HFFc6 (cell line): ENCODE measurements around the gene TMX3. TPM values are rescaled to one million over a fixed set of nuclear protein-coding genes. Genes with fewer than 3 reads are reported as not detected.

ENCODE experiments used
- DNase-seq: peaks from one replicate; pipeline ENCODE4 v3.0.0-alpha.2; 2018
- H3K27ac Mint-ChIP-seq: 2 replicates; pipeline ENCODE4 v1.8.0; 2020; ENCODE audit warnings: mild to moderate bottlenecking, mixed read lengths
- H3K27me3 Mint-ChIP-seq: 2 replicates; pipeline ENCODE4 v1.8.0; 2021; ENCODE audit warnings: mild to moderate bottlenecking, moderate library complexity, mixed read lengths; ENCODE audit not compliant: insufficient read depth
- H3K36me3 Mint-ChIP-seq: 2 replicates; pipeline ENCODE4 v1.8.0; 2021; ENCODE audit warnings: low read depth, mixed read lengths
- H3K4me1 Mint-ChIP-seq: 2 replicates; pipeline ENCODE4 v1.8.0; 2020; ENCODE audit warnings: low read depth, mixed read lengths
- H3K4me3 Mint-ChIP-seq: 2 replicates; pipeline ENCODE4 v1.8.0; 2020; ENCODE audit warnings: mild to moderate bottlenecking, moderate library complexity, mixed read lengths
- H3K9me3 Mint-ChIP-seq: 2 replicates; pipeline ENCODE4 v1.8.0; 2020; ENCODE audit warnings: mild to moderate bottlenecking, mixed read lengths
- CTCF ChIP-seq: fragments of 200-600 bp; sonication (generic); IDR thresholded peaks from 2 replicates; pipeline ENCODE4 v1.5.0; 2021; ENCODE audit warnings: antibody characterized with exemption, mild to moderate bottlenecking
- total RNA-seq, 6 experiments: library from RNA; stranded (reverse); fragmentation: NEBNext Ultra II Directional; extraction: Animal tissue kit (Norgen Biotek cat#: 25700); gene quantifications; 2 replicates in 1 of 6; 3 replicates in 5 of 6; pipeline ENCODE4 v1.2.3, GENCODE V29; 2021

The TMX3 gene
- total RNA-seq, 6 experiments from 2014 or later: 61.1 to 77.1 (median 71.4) TPM

DNA sequence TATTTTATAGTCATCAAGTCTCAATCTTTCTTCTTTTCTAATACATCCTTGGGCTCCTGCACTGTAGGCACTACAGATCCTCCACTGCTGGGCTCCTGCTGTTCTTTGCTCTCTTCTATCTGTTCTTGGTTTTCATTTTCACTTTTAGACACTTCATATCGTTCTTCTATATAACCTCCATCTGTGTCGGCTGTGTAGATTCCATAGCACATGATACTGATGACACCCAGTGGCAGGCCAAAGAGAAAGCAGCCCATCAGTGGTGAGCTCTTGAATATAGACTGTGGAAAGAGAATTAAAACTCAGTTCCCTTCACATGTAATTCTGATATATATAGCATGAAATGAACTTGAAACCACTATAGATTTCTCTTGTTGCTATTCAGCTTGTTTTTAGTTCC lies 38.0 kb downstream of the TMX3 start:
- Mint-ChIP-seq H3K4me3 (no peak overlapping the region), H3K27me3 (no peaks in the 10 kb centered on the region), H3K36me3 (peaks cover 15% of the 10 kb centered on the region), H3K4me1 (peaks cover 13% of the 10 kb centered on the region), H3K9me3 (no peaks in the 10 kb centered on the region), H3K27ac (peak overlapping the region; percentile 8; the same call in 1 of the 2 replicates)
- peak; percentile 66; the same call in 1 of the 2 replicates for TF ChIP-seq CTCF
- peak; percentile 37 for DNase-seq

- TF ChIP-seq CTCF: no peak
- no peak overlapping the region for H3K4me3 Mint-ChIP-seq
- H3K4me1 Mint-ChIP-seq: peaks cover 23% of the 10 kb centered on the region
- H3K27me3 Mint-ChIP-seq: no peaks in the 10 kb centered on the region
- 0 out of 2 replicates have a peak, but pooled peaks cover 3% of the 10 kb centered on the region for H3K9me3 Mint-ChIP-seq
- peak; percentile 17 for DNase-seq
- H3K27ac Mint-ChIP-seq: no peak overlapping the region
- H3K36me3 Mint-ChIP-seq: no peaks in the 10 kb centered on the region; the same call in 1 of the 2 replicates
Measured at GRCh38 chr18:68667121-68667520, 47.8 kb downstream of the TMX3 start.

GRCh38 chr18:68666381-68666780 lies 48.5 kb downstream of the TMX3 start:
- no peak for DNase-seq
- Mint-ChIP-seq H3K4me3 (no peak overlapping the region), H3K4me1 (peaks cover 24% of the 10 kb centered on the region), H3K36me3 (no peaks in the 10 kb centered on the region; the same call in 1 of the 2 replicates), H3K27ac (no peak overlapping the region), H3K27me3 (no peaks in the 10 kb centered on the region), H3K9me3 (0 out of 2 replicates have a peak, but pooled peaks cover 3% of the 10 kb centered on the region)
- no peak for TF ChIP-seq CTCF

DNA sequence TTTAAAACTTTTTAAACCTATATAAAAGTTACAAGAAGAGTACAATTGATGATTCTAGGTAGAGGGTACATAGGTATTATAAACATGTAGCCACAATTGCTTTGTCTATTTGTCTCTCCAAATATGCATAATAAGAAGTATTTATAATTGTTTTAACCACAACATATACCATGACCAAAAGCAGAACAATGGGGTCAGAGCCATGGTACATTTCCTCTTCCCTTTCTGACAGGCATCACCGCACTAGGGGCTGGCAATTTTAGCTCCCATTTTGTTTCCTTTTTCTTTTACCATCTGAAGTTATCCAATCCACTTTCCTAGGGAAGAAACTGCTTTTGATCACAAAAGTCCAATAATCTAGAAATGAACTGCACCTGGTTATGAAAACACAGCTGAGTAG lies 49.3 kb downstream of the TMX3 start:
- no peak for DNase-seq
- no peak overlapping the region for H3K4me3 Mint-ChIP-seq
- H3K27me3 Mint-ChIP-seq: no peaks in the 10 kb centered on the region

GRCh38 chr18:68662754-68663153 lies 52.2 kb downstream of the TMX3 start:
- no peaks in the 10 kb centered on the region; the same call in 1 of the 2 replicates for H3K27me3 Mint-ChIP-seq
- no peak overlapping the region for H3K27ac Mint-ChIP-seq
- 0 out of 2 replicates have a peak, but pooled peaks cover 2% of the 10 kb centered on the region for H3K9me3 Mint-ChIP-seq
- H3K36me3 Mint-ChIP-seq: no peaks in the 10 kb centered on the region
- peak; percentile 45 for DNase-seq
- H3K4me1 Mint-ChIP-seq: peaks cover 43% of the 10 kb centered on the region
- H3K4me3 Mint-ChIP-seq: no peak overlapping the region
- peak; percentile 52 for TF ChIP-seq CTCF

More for the DNA sequence above, 49.3 kb downstream of the TMX3 start:
- Mint-ChIP-seq H3K4me1 (peaks cover 25% of the 10 kb centered on the region), H3K36me3 (no peaks in the 10 kb centered on the region; the same call in 1 of the 2 replicates), H3K27ac (no peak overlapping the region), H3K9me3 (0 out of 2 replicates have a peak, but pooled peaks cover 3% of the 10 kb centered on the region)
- no peak for TF ChIP-seq CTCF
